Endometrial microvascular endothelial cells (primary cell): ENCODE measurements around the gene TOM1L2. TPM values are rescaled to one million over a fixed set of nuclear protein-coding genes. Genes with fewer than 3 reads are reported as not detected.

Source experiments
- in situ Hi-C: cut with HindIII; loops from 2 replicates; pipeline ENCODE4 v1.10.0; 2017; ENCODE audit warnings: low sequenced_read_pairs, low pct_unique_long_range_greater_than_20kb; ENCODE audit errors: inconsistent ontology term
- total RNA-seq: library from RNA; depleted of rRNA; stranded (reverse); fragments of >200 nt; gene quantifications from one replicate; pipeline ENCODE4 v1.2.3, GENCODE V29; 2015; ENCODE audit errors: inconsistent ontology term

Gene TOM1L2
- total RNA-seq, 1 donor from 2014 or later = 68.5 TPM

GRCh38 chr17:17872547-17873345 lies 99.5 kb downstream of the TOM1L2 start:
- in situ Hi-C loops = no loop called here

DNA sequence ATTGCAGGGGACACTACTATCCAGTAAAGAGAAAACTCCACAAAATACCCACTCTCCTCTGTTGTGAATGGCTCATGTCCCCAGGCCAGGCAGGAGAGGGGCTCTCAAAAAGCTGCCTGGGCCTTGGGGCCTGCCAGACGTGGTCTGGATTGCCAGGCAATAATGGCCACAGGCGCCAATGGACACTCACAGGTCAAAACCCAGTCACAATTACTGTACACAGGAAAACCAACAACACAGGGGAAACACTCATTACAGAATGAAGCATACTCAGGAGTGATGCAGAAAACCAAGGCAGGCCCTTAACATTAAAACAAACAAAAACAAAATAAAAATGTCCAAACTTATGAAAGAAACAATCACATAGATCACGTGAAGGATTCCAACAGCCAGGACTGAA lies 100.3 kb downstream of the TOM1L2 start:
- in situ Hi-C loops = no loop called here

DNA sequence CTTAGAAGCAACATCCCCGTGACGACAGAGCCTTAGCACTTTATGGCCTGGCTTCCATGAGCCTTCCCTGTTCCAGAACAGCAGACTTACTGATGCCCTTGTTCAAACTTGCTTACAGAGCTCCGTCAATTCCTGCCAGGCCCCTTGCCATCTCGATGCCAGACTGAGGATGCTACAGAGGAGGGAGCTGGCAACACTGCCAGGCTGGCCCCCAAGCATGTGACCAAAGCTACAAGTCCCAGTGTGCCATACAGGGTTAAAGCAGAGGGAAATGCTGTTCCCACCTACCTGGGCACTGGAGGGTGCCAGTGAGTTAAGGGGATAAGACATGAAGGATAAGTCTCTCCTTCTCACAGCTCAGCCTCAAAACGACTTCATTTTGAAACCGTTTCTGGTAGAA lies 102.0 kb downstream of the TOM1L2 start:
- in situ Hi-C loops = no loop called here

DNA sequence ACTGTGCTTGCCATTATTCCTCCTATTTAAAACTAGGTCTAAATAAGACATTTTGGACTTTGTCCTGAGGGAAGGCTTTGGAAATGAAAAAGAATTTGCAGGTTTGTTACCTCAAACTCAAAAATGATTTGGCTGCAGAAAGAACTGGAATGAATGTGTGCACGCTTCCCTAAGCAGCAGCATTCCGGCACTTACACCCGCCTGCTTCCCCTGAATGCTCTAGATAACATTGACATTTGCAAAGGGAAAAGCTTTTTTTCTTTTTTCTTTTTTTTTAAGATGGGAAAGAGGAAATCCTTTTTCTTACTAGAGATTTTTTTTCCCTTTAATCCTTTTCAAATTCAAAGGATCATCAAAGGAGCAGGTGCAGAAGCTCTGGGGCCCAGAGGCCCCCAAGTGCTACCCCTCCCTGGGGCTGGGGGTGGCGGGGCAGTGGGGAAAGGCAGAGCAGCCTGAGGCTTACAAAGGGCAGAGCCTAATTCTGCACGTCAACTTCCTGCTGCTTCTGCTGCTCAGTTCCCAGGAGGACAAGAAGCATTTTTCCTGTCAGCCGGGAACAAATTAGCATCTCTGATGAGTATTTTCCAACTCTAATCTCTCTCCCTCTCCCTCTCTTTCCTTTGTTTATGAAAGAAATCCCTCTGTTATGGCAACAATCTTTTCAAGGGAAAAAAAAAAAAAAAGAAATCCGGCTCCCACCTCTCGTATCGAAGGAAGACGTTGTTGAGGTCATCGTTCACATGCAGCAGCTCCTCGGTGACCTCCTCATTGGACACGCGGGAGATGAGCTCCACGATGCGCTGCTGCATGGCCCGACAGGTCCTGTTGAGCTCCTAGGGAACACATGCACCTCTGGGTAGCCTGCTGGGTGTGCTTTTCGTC lies 103.3 kb downstream of the TOM1L2 start:
- in situ Hi-C loops = no loop called here

- in situ Hi-C loops = no loop called here
Measured at GRCh38 chr17:17866897-17867296, 105.3 kb downstream of the TOM1L2 start.

DNA sequence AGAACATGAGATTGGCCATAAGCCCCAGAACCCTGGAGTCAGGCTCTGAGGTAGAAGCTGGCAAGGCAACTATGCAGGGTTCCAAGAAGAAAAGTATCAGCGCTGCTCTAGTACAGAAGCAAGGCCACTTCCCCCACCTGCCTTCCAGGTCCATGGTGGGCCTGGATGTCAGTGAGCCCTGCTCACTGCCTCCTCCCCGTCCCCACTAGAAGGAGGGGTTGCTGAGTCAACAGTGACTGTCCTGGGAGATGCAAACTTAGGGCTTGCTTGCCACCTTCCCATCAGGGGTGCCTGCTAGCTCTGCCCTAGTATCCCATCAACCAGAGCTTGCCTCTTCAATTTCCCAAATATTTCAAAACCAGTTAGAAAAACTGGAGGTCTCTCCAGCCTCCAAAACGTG lies 105.8 kb downstream of the TOM1L2 start:
- in situ Hi-C loops = no loop called here

DNA sequence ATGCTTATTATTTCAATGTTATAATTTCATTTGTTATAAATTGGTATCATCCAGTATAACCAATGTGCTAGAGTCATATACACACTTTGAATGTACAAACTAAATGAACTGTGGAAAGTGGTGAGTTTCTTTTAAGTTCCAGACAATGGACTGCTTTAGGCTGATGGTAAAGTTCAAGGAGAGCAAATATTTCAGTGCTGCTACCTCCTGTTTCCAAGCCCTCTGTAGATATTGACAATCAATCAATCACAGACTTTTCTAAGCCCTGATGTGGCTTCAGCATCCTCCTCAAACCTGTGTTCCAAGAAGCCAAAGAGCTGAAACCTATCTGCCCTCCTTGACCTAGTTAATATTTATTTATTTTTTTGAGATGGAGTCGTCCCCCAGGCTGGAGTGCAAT lies 107.2 kb downstream of the TOM1L2 start:
- in situ Hi-C loops = no loop called here

GRCh38 chr17:17860766-17861107 lies 111.5 kb downstream of the TOM1L2 start:
- in situ Hi-C loops = no loop called here

DNA sequence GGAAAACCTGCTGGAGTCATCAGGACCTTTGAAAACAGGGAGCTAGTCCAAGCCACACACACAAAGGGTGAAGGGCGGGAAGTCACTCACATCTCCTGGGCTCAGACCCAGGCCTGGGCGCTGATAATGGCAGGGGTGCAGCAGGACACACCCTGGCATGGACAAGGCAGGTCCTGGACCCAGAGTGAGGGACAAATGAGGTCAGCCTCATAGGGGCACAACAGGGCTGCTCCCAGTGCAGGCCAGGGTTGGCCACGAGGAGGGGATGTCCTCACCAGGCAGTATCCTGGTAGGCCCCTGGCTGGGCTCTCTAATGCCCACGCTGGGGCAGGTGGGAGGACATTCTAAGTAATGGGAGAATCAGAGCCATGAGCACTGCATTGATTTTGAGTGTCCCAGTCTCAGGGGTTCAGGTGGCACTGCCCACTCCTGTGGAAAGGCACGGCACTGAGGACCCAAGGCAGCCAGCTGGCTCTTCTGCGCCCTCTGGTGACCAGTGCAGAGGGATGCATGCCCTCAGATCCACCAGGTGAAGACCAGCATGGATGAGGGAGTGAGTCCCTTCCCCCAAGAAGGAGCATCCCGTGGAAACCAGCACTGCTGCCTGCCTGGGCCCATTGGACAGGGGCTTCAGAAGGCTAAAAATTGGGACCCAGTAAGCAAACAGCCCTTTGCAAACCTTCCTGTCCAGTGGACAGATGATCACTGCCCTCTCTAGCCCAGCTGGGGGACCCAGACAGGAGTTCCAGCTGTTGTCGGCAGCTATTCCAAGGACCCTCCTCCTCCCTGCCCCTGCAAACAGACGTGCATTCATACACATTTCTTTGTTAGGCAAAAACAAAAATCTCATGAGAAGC lies 112.1 kb downstream of the TOM1L2 start:
- in situ Hi-C loops = no loop called here

GRCh38 chr17:17857496-17857895 lies 114.7 kb downstream of the TOM1L2 start:
- in situ Hi-C loops = no loop called here

DNA sequence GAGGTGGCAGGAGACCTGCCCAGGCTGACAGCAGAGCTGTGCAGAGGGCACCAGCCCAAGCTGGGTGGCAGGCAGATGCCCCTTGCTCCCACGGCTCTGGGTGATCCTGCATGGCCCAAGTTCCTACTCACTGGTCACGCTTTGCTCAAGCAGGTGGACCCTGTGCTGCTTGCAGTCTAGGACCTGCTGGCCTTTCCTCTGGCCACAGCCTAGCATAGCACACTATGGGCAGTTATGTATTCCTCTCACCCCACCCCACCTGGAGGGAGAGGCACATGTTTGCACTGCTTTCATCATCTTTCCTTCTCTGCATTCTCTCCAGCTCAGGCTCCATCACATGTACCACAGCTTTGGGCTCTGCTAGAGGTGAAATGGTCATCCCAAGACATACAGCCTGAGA lies 115.8 kb downstream of the TOM1L2 start:
- in situ Hi-C loops = no loop called here

DNA sequence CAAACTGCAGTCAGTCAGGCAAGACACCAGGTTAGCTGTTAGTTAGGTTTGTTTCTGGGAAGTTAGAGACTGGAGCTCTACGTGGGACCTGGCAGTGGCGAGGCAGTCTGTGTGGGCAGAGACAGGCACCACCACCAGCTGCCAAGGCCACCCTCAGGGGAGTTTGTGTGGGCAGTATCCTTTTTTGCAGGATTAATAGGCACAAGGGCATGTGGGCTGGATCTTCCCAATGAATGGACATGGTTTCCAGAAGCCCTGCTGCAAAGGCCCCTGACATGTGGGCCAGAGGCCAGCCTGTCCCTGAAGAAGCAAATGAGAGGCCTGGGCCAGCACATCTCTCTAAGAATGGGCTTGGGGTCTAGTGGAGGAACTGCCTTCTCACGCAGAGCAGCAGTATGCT lies 116.2 kb downstream of the TOM1L2 start:
- in situ Hi-C loops = no loop called here

- in situ Hi-C loops = no loop called here
Measured at GRCh38 chr17:17853811-17854447, 118.3 kb downstream of the TOM1L2 start.

DNA sequence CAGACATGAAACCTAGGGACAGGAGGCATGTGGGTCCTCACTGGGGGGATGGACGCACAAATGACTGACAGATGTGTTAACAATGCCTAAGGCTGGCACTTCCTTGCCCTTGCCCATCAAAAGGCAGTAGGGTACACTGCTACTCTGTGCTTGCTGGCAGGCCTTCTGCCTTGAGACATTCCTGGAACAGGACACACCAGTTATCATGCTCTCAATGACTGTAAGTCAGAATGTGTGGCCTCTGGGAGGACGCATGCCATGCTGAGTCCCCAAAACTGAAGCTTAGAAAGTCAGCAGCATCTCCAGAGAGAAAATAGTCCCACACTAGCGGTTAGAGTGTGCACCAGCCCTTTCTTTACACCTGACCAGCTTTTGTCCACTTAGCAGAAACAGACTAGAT lies 119.3 kb downstream of the TOM1L2 start:
- in situ Hi-C loops = no loop called here

DNA sequence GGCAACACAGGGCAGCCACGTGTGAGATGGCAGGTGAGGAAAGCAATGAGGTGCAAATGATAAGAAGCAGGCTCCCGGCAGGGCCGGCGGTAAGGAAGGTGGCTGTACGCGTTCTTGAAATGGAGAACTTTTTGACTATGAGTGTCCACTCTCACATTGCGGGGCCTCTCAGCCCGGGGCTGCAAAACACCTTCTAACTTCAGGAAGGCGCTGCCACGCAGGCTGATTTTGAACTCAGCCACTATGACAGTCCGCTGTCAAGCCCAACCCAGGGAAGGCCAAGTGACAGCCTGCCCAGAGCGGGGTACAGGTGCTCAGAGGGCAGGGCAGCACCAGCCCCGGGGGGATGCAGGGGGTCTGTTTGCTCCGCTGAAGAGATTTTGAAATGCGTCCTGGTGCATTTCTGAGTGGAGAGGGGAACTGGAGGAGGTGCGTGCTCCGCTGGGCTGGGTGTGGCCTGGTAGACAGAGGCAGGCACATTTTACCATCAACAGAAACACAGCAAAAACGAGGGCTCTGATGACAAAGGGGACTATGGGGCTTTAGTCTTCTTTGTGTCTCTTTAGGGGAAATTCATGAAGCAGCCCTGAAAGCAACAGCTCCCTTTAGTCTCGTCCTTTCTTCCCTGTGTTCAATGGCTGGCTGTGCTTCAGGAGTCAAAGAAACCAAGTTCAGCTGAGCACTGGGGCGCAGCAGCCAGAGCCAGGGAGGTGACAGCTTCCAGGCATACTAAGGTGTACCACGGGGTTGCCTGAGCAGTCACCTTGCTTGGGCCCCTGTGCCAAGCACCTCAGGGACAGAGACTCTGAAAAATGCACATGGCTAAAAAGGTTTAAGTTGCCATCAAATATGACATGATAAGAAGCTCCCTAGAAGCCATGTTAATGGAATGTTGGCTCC lies 120.8 kb downstream of the TOM1L2 start:
- in situ Hi-C loops = no loop called here

GRCh38 chr17:17849845-17850373 lies 122.3 kb downstream of the TOM1L2 start:
- in situ Hi-C loops = no loop called here

DNA sequence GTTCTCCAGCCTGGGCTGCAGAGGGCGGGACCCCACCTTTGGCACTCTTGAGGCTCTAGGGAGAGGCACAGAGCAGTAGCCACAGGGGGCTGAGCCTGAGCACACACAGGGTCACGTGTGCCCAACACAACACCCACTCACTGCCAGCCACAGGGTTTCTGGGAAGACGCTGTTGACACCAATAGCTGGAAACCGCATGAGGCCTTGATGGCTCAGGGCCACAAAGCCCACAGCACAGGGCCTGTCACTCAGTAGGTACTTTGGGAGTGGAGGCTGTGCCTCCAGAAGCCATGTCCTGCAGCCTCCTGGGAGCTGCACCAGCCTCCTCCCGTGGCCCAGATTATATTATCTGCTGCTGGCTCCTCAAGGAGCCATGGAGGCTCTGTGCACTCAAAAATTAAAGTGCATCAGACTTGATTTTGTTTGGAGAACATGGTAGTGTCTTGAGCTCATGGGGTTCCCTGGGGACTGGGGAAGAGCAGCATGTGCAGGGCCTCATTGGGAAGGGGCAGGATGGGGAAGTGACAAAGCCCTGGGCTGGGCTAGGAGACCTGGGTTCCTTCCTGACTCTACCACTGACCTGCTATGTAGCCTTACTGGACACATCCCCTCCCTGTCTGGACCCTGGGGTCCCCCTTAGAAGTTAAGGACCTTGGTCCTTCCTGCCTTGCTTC lies 122.9 kb downstream of the TOM1L2 start:
- in situ Hi-C loops = no loop called here
